HUES48 (cell line): ENCODE data around the gene PRELID1.
"Not testable (repeated sequence)": the region's sequence is repeated elsewhere in the genome, so short reads cannot be mapped to it uniquely, and the experiment has no call there.

ENCODE experiments used
- H3K27ac ChIP-seq: one replicate; pipeline ENCODE4 v1.7.0; 2013; ENCODE audit warnings: low read depth, low read length, inconsistent platforms
- H3K27me3 ChIP-seq: 2 replicates; pipeline ENCODE4 v1.6.1; 2013; ENCODE audit warnings: mild to moderate bottlenecking, low read length; ENCODE audit not compliant: control insufficient read depth, insufficient read depth
- H3K36me3 ChIP-seq: 2 replicates; pipeline ENCODE4 v1.6.1; 2013; ENCODE audit warnings: low read length; ENCODE audit not compliant: control insufficient read depth, insufficient read depth
- H3K4me1 ChIP-seq: 2 replicates; pipeline ENCODE4 v1.6.1; 2013; ENCODE audit warnings: mild to moderate bottlenecking, low read length; ENCODE audit not compliant: control insufficient read depth, insufficient read depth
- H3K4me3 ChIP-seq: 2 replicates; pipeline ENCODE4 v1.5.1; 2013; ENCODE audit warnings: mild to moderate bottlenecking, low read depth, low read length
- H3K9ac ChIP-seq: 2 replicates; pipeline ENCODE4 v1.6.1; 2013; ENCODE audit warnings: mild to moderate bottlenecking, low read depth, low read length, moderate library complexity
- H3K9me3 ChIP-seq: 2 replicates; pipeline ENCODE4 v1.6.1; 2013; ENCODE audit warnings: low read length; ENCODE audit not compliant: control insufficient read depth, insufficient read depth

The PRELID1 gene, protein sequence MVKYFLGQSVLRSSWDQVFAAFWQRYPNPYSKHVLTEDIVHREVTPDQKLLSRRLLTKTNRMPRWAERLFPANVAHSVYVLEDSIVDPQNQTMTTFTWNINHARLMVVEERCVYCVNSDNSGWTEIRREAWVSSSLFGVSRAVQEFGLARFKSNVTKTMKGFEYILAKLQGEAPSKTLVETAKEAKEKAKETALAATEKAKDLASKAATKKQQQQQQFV

GRCh38 chr5:177303121-177303924, at the start of gene PRELID1, which contains the start of gene RAB24:
PRELID1 (plus strand) TSS chr5:177303799; CDS start chr5:177303986, 187 bp downstream.
RAB24 (minus strand) TSS chr5:177303719; CDS start chr5:177303288, 431 bp downstream.
- peaks cover 36% of the 10 kb centered on the region for H3K36me3 ChIP-seq
- H3K4me1 ChIP-seq: 0 out of 2 replicates have a peak, but pooled peaks cover 2% of the 10 kb centered on the region
- peak within 1 kb of the TSS; percentile 82 for H3K9ac ChIP-seq
- H3K27ac ChIP-seq: peak within 1 kb of the TSS; percentile 76
- H3K27me3 ChIP-seq: no peaks in the 10 kb centered on the region
- peak within 1 kb of the TSS; percentile 96 for H3K4me3 ChIP-seq
- no peaks in the 10 kb centered on the region for H3K9me3 ChIP-seq

DNA sequence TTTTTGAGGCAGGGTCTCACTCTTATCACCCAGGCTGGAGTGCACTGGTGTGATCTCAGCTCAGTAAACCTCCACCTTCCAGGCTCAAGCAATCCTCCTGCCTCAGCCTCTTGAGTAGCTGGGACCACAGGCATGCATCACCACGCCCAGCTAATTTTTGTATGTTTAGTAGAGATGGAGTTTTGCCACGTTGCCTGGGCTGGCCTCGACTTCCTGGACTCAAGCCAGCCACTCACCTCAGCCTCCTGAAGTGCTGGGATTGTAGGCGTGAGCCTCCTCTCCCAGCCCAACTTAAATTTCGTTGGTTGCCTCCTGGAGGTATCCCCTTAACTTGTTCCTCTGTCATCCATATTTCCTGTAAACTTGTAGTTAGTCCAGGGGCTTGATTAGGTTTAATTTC, 47.3 kb upstream of the PRELID1 start:
- Histone ChIP-seq H3K27me3 (no peaks in the 10 kb centered on the region), H3K36me3 (peaks cover 97% of the 10 kb centered on the region), H3K9me3 (no peaks in the 10 kb centered on the region), H3K9ac (no peak overlapping the region), H3K27ac (no peak overlapping the region), H3K4me3 (no peak overlapping the region), H3K4me1 (no peaks in the 10 kb centered on the region)

DNA sequence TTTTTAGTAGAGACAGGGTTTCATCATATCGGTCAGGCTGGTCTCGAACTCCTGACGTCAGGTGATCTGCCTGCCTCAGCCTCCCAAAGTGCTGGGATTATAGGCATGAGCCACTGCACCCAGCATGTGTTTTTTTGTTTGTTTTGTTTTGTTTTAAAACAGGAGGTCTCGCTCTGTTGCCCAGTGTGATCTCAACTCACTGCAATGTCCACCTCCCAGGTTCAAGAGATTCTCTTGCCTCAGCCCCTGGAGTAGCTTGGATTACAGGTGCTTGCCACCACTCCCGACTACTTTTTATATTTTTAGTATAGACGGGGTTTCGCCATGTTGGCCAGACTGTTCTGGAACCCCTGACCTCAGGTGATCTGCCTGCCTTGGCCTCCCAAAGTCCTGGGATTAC, 44.9 kb upstream of the PRELID1 start:
- H3K9ac ChIP-seq, H3K27me3 ChIP-seq, H3K9me3 ChIP-seq, H3K4me1 ChIP-seq, H3K27ac ChIP-seq, H3K4me3 ChIP-seq: not testable (repeated sequence)
- peaks cover 97% of the 10 kb centered on the region for H3K36me3 ChIP-seq

DNA sequence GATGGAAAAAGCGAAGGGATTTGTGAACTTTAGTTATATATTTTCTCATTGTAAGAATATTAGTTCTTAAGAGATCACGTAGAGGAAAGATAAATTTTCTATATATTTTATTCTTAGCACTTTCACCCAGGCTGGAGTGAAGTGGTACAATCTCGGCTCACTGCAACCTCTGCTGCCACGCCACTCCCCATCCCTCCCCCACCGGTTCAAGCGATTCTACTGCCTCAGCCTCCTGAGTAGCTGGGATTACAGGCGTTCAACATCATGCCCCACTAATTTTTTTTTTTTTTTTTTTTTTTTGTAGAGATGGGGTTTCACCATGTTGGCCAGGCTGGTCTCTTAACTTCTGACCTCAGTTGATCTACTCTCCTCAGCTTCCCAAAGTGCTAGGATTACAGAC, 42.6 kb upstream of the PRELID1 start:
- Histone ChIP-seq H3K4me3 (no peak overlapping the region), H3K36me3 (peaks cover 96% of the 10 kb centered on the region), H3K27ac (no peak overlapping the region), H3K4me1 (no peaks in the 10 kb centered on the region), H3K27me3 (no peaks in the 10 kb centered on the region), H3K9me3 (no peaks in the 10 kb centered on the region), H3K9ac (no peak overlapping the region)

GRCh38 chr5:177261510-177261909, 42.1 kb upstream of the PRELID1 start:
- Histone ChIP-seq H3K27ac (no peak overlapping the region), H3K4me3 (no peak overlapping the region), H3K36me3 (peaks cover 96% of the 10 kb centered on the region), H3K9me3 (no peaks in the 10 kb centered on the region), H3K4me1 (no peaks in the 10 kb centered on the region), H3K9ac (no peak overlapping the region), H3K27me3 (no peaks in the 10 kb centered on the region)

DNA sequence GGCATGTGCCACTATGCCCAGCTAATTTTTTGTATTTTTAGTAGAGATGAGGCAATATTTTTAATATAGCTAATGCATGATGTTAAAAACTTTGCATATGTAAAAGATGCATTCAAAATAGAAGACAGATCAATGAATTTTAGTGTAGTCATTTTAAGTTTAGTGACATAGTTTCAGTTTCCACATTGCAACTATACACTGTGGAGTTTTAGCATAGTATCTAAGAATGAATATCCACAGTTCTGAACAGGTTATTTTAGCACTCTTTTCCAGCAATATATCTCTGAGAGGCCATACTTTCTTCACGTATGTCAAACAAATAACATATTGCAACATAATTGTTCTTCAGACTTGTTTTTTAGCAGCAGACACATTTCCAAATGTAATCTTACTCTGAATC, 39.4 kb upstream of the PRELID1 start:
- H3K4me1 ChIP-seq: no peaks in the 10 kb centered on the region
- H3K9ac ChIP-seq: no peak overlapping the region
- no peaks in the 10 kb centered on the region for H3K27me3 ChIP-seq
- no peaks in the 10 kb centered on the region for H3K9me3 ChIP-seq
- H3K27ac ChIP-seq: no peak overlapping the region
- H3K36me3 ChIP-seq: peaks cover 98% of the 10 kb centered on the region
- H3K4me3 ChIP-seq: no peak overlapping the region

- Histone ChIP-seq H3K4me1 (no peaks in the 10 kb centered on the region), H3K4me3 (no peak overlapping the region), H3K9ac (no peak overlapping the region), H3K27ac (no peak overlapping the region), H3K27me3 (no peaks in the 10 kb centered on the region), H3K9me3 (no peaks in the 10 kb centered on the region), H3K36me3 (peaks cover 98% of the 10 kb centered on the region)
These were observed 38.2 kb upstream of the PRELID1 start for GRCh38 chr5:177265395-177265794.

DNA sequence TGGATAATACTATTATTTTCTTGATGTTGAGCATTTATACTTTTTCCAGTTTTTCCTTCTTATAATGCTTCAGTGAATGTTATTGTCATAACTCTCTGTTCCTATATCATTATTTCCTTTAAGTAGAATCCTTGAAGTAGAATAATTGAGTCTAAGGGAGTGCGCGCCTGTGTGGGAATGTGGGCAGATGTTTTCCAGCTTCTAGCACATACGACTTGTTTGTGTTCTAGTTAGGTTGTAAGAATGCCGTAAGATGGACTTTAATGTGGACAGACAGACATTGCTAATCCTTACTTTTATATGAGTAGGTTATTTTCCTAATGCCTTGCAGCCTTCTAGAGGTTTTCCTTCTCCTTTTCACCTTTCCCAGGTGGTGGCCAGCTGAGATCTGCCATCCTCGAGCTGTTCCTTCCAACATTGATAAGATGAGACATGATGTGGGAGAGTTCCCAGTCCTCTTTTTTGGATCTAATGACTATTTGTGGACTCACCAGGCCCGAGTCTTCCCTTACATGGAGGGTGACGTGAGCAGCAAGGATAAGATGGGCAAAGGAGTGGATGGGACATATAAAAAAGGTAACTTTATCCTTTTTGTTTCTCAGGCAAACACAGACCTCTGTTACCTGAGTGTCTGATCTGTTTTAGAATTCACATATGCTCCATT, 34.2 kb upstream of the PRELID1 start:
- Histone ChIP-seq H3K9ac (no peak overlapping the region), H3K4me3 (no peak overlapping the region), H3K27me3 (no peaks in the 10 kb centered on the region), H3K27ac (no peak overlapping the region), H3K4me1 (no peaks in the 10 kb centered on the region), H3K9me3 (no peaks in the 10 kb centered on the region), H3K36me3 (peaks cover 98% of the 10 kb centered on the region)

GRCh38 chr5:177269976-177270375, 33.6 kb upstream of the PRELID1 start:
- H3K27me3 ChIP-seq: no peaks in the 10 kb centered on the region
- peaks cover 98% of the 10 kb centered on the region for H3K36me3 ChIP-seq
- no peaks in the 10 kb centered on the region for H3K9me3 ChIP-seq
- H3K4me1 ChIP-seq: no peaks in the 10 kb centered on the region
- no peak overlapping the region for H3K4me3 ChIP-seq
- no peak overlapping the region for H3K27ac ChIP-seq
- no peak overlapping the region for H3K9ac ChIP-seq

DNA sequence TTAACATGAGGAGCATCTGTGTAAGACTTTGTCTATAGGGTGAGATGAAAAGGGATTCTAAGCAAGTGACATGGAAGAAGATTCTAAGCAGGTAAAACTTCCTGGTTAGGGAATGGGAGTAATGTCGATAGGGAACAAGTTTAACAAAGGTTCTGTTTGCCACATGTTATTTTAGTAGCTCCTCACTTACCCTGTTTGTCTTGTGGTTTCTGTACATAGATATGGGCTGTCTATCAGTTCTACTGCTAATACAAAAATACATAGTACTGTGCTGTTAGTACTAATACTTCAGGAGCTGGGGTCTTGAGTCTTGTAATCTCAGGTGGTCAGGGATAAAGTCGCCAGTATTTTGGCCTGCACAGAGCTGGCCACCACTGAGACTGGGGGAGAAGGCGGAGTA, 32.9 kb upstream of the PRELID1 start:
- Histone ChIP-seq H3K36me3 (peaks cover 96% of the 10 kb centered on the region), H3K4me1 (no peaks in the 10 kb centered on the region), H3K27ac (no peak overlapping the region), H3K9me3 (no peaks in the 10 kb centered on the region), H3K4me3 (no peak overlapping the region), H3K27me3 (no peaks in the 10 kb centered on the region), H3K9ac (no peak overlapping the region)

GRCh38 chr5:177271113-177271512, 32.5 kb upstream of the PRELID1 start:
- no peak overlapping the region for H3K27ac ChIP-seq
- no peak overlapping the region for H3K4me3 ChIP-seq
- H3K27me3 ChIP-seq: no peaks in the 10 kb centered on the region
- H3K9ac ChIP-seq: no peak overlapping the region
- H3K36me3 ChIP-seq: peaks cover 96% of the 10 kb centered on the region
- no peaks in the 10 kb centered on the region for H3K4me1 ChIP-seq
- no peaks in the 10 kb centered on the region for H3K9me3 ChIP-seq
